NCI-H510A treated with DMSO at 0.1 percent for 48 hours (cell line): ENCODE results near the gene METAP2.
A peak's percentile ranks its signal among the peaks of the same experiment; 100 is the strongest.

ENCODE experiments used
- DNase-seq: peaks from one replicate; lab custom pipeline; 2025; lab: John Stamatoyannopoulos, UW

METAP2 gene

DNA sequence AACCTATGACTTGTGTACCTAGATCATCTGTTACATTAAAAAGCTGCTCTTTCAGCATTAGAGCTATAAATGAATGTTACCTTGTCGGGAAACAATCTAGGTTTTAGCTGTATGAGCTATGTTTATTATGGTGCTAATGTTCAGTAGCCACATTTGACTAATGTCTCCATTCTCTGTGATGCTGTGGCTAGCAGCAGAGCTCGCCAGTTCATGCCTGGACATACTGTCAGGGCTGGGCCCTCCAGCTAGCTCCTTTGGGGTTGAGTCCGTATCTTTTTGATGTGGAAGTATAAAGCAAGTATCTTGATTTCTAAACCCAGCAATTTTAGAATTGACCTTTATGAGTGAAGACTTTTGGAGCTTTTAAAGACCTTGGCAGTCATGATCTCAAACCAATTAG lies 41.2 kb downstream of the METAP2 start:
- no peak for DNase-seq

DNA sequence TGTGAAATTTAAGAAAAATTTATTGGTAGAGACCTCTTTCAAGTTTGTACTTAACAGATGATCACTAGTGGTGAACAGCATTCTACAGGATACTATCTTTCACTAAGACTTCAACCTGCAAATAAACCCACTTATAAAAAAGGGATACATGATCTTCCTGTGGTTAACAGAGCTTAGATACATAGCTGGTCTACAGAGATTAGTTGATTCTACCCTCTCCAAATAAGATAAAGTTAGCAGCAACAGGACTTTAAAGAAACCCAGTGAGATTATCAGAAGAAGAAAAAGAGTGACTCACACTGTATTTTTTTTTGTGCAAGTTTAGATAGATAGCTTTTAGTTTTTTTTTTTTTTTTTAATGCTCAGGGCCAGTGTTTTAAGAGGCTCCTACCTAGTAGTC lies 42.8 kb downstream of the METAP2 start:
- DNase-seq, result no peak

DNA sequence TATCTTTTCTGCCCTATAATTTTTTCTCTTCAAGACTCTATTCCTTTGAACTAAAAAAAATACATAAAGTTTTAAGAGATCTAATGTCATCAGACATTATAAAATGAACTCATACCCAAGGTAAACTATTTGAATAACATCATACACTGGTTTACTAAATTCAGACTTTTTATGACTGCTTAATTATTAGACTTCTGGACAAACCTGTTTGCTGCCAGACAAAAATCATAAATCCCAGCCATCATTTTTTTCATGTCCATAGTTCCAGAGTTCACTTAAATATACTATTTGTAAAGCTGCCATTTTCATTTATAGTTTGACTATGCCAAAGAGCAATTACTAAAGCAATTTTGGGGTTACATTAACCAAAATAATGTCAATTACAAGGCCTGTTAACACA lies 43.3 kb downstream of the METAP2 start:
- no peak for DNase-seq

DNA sequence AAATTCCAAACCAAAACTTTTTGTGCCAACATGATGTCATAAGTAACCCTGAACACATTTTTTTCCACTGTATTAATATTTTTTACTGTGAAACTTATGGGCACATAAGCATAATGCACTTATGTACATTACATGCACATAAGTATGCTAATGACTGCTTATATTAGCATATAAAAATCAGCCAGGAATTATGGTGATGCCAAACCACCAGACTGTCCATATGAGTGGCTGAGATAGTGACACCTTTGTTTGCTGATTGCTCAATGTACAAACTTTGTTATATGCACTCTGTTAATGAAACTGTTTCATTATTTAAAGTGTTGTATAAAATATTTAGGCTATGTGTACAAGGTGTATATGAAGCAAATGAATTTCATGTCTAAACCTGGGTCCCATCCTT lies 45.0 kb downstream of the METAP2 start:
- no peak for DNase-seq

DNA sequence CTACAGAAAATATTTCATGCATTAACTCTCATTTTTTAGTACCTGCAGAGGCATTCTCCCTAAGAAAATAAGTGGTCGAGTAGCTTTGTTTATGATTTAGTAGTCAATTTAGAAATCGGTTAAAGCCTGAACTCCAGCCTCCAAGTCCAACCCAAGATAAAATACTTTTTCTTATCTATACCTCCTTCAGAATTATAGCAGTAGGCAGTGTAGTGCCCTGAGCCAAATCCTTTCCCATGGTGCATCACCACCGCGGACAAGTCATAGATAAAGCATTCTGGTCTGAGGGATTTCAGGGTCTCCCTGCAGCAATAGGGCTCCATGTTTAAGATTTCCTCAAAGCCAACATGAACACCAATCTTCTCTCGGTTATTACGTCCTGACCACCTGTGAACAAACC lies 46.9 kb downstream of the METAP2 start:
- no peak for DNase-seq

DNA sequence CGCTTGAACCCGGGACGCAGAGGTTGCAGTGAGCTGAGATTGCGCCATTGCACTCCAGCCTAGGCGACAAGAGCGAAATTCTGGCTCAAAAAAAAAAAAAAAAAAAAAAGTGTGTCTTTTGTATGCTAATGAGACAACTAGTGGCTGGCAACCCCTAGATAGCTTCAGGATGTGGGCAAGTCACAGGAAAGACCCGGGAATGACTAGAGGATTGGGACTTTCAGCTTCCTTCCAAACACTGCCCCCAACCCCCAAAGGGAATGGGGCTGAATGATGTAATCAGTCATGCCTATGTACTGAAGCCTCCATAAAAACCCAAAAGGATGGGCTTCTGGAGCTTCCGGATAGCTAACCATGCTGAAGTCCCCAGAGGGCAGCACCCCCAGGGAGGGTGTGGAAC lies 48.7 kb downstream of the METAP2 start:
- no peak for DNase-seq

DNA sequence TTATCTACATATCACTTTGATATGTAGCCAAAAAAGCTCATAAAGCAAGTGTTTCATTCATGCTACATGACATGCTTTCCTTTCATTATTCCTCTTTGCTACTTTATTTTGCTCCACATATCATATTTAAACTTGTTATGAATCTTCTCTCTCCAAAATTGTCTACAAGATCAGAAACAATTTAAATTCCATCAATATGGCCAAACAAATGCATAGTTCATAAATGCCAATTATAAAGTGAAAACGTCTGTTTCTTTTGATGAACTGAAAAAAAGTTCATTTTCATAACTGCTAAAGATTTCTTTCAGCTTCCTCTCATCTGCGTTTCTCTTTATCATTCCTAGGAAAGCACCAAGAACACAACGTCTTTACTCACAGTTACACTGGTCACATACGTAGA lies 54.5 kb downstream of the METAP2 start:
- DNase-seq, result no peak

DNA sequence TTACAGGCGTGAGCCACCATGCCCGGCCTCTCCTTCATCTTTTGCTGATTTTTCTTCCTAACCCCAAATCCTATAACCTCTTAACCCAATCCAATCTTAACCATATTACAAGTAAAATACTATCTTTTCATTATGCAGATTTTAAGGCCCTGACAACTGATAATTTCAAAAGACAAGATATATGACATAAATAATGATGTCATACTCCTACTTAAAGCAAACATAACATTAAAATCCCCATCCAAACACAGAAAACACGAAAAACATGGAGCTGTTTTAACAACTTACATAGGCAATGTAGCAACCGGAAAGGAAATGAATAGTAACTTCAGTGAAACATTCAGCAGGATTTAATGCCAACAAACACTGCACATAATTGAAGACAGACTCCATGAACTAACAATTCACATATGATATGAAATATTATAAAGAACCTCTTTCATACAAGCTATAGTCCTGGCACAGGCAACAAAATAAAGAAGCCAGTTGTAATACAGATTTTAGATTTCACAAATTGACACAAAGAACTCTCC lies 55.8 kb downstream of the METAP2 start:
- no peak for DNase-seq

DNA sequence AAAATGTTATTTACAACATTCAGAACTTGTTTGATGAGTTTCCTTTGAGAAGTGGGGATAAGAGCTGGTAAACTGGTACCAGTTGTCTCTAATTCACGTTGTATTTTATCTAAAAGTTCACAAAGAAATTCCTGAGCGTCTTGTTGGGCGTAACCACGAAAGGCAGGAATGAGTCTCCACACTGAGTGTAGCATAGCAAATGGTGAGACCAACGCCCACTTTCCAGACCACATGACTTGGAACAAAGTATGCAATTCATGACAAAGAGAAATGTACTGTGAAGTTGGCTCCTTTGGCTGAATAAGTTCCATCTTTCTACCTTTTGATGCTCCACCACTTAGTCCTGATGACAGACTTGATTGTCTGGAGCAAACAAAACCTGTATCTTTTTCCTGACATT lies 58.9 kb downstream of the METAP2 start:
- DNase-seq, result no peak

DNA sequence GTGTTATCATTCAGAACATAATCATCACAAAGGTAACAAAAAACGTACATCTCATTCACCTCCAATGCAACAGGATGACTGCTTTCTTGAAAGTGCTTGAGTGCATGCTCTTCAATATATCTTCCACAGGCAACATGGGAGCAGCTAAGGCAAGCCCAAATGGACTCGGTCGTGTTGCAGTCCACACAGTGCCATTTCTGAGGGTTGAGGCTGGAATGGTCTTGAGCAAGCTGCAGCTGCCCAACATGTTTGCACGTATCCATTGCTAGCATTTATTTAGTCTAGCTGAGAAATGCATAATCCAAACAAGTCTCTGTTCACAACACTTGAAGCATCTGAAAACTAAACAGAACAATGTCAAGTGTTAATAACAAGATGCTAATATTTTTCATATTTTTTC lies 60.0 kb downstream of the METAP2 start:
- DNase-seq, result no peak

DNA sequence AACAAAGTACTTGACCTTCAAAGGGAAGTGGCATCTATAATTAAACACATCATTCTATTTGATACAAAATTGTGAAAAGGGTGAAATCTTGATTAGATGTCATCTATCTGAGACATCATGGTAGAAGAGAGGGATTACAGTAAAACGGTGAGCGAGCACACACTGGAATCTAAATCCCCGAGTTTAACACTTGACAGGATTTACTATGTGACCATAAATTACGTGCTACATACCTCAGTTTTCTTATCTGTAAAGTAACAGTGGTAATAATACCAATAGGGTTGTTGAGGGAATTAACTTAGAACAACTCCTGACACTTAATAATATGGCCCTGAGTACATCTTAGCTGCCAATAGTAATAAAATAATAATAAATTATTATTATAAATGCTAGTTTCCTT lies 64.1 kb downstream of the METAP2 start:
- no peak for DNase-seq

DNA sequence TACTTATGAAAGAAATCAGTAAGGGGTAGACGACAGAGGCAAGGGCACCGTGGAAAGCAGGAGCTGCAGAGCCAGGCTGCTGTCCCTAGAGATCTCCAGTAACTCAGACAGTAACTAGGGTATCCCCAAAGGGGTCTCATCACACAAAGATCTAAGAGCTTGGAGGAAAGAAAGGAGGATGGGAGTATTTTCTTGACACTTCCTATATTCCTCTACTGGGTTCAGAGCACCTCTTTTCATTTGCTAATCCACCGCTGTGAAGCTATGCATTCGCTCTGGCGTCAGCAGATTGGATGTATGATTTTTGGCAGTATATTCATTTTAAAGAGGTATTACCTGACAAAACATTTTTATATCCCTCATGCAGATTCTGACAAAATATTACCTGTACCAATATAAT lies 64.7 kb downstream of the METAP2 start:
- no peak for DNase-seq

DNA sequence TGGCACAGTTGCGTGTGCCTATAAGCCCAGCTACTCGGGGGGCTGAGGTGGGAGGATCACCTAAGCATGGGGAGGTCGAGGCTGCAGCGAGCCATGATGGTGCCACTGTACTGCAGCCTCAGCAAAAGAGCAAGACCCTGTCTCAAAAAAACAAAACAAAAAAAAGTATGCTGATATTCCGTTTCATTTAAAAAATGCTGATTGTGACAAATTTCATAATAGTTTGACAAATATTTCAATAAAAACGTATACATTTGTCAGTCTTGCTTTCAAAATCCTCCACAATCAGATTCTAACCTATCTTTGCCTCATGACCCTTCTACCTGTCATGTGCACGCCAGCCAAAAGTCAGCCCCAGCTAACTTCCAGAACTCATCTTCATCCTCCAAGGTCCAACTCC lies 67.5 kb downstream of the METAP2 start:
- DNase-seq, result no peak

DNA sequence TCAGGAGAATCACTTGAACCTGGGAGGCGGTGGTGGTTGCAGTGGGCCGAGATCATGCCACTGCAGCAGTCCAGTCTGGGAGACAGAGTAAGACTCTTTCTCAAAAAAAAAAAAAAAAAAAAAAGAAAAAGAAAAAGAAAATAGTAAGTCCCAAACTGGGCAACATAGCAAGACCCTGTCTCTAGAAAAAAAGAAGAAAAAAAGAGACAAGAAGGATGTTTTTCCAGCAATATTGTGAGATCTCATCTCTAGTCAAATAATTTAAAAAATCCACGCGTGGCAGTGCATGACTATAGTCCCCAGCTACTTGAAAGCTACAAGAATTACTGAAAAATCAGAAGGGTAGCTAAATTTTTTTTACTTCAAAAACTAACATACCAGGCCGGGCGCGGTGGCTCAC lies 69.4 kb downstream of the METAP2 start:
- DNase-seq, result no peak

DNA sequence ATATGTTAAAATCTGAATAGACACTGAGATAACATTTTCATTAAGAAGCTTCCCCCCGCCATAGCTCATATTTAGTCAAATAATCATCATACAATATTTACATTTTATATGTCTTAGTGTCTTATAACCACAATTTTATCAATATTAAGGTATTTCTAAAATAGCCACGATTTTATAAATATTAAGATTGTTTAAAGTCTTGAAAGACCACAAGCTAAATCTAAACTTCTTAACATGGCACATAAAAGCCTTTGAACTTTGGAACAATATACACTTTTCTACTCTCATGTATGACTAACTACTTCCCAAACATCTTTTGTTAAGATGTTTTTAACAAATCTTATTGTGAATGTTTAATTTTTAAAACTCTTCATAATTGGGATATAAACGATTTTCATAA lies 70.8 kb downstream of the METAP2 start:
- DNase-seq, result no peak

DNA sequence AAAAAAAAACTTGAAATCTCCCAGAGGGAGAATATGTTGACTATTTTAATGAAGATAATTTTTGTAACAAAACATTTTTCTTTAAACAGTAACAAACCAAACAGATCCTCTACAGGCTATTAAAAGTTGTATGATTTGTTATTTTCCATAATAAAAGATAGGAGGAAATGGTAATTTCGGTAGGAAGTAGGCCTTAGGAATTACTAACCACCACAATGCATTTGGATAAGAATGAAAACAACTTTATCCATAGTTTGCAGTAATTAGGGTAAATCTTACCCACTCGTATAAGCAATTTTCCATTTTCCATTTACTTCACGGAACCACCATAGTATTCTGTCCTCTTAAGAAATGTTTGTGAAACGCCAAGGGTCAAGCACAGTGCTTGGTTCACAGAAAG lies 71.4 kb downstream of the METAP2 start:
- no peak for DNase-seq

DNA sequence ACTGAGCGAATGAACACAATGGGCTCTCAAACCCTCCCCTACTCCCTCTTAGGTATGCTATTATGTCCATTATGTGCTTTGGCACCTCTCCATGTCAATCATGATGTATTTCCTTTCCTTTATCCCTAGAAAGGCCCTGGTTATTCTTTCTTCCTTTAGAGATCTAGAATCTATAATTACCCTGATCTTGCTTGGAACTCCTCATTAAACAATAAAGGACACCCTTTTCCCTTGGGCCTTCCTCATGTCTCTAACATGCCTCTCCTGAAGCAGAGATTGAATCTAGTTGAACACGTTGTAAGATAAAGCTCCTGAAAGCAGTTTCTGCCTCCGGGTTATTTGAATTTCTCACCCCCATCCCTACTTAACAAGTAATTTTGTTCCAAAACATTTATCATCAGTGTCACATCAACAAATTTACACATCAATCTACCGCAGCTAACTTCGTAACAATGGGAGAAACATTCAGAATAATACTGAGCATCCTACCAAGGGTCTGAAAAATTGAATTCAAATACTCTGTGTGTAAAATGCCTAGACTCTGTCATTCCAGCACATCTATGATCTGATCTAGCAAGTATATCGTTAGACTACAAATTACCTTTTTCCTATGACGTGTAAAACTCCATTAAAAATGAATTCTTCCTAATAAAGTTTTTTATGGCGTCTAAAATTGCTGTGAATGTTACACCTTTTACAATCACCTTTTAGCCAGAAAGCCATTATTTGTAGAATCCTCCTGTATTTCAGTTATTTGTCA lies 72.0 kb downstream of the METAP2 start:
- no peak for DNase-seq

DNA sequence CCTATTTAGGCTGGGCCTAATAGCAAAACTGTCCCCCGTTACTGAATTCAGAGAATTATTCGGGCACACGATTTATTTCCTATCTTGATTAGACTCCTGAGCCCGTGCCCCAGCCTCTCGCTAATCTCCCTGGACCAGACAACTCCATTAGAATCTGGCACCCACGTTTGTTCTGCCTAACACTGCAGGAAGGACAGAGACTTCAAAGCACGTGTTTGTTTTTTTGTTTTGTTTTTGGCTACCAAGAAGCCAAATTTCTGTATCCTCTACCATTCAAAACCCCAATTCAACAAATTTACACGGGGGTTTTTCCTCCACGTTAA lies 72.5 kb downstream of the METAP2 start:
- no peak for DNase-seq

DNA sequence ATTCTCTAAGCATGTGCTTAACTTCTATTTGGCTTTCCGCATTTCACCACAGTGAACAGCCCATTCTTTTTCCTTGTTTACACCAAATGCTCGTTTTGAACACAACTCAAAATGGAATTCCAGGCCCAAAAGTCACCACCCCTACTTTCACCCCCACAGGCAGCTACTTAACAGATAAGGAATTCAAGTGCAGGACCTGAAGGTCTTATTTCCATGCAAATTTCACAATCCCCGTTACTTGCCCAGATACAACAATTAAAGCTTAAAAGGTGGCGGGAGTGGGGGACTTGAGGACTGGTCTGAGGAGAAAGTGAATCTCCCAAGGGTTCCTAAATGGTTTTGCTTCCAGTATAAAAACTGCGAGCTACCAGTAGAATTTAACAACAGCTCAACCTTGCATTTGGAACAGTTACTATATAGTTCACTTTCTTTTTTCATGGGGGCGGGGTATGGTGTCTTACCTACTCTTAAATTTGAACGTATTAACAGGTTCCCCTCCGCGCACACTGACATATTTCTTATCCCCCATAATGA lies 73.6 kb downstream of the METAP2 start:
- DNase-seq, result no peak

DNA sequence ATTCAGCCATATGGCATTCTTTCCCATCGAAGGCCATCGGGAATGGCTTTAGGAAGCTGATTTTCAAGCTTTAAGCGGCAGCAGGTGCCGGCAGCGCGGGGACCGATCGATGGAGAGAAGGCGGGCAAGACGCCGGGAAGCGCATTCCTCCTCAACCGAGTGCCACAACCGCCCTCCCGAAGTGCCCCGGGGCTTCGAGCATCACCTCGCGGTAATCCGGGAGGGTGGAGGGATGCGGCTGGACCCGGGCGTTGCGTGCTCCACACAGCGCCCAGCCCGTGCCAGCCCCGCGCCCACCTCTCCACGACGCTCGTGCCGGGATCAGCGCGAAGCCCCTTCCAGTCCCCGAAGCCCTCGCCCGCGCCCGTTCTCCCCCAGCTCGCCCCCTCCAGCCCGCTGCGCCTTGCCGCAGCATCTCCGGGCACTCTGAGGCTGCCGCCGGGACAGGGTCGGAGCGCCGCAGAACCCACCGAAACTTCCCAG lies 74.1 kb downstream of the METAP2 start:
- DNase-seq, result no peak

DNA sequence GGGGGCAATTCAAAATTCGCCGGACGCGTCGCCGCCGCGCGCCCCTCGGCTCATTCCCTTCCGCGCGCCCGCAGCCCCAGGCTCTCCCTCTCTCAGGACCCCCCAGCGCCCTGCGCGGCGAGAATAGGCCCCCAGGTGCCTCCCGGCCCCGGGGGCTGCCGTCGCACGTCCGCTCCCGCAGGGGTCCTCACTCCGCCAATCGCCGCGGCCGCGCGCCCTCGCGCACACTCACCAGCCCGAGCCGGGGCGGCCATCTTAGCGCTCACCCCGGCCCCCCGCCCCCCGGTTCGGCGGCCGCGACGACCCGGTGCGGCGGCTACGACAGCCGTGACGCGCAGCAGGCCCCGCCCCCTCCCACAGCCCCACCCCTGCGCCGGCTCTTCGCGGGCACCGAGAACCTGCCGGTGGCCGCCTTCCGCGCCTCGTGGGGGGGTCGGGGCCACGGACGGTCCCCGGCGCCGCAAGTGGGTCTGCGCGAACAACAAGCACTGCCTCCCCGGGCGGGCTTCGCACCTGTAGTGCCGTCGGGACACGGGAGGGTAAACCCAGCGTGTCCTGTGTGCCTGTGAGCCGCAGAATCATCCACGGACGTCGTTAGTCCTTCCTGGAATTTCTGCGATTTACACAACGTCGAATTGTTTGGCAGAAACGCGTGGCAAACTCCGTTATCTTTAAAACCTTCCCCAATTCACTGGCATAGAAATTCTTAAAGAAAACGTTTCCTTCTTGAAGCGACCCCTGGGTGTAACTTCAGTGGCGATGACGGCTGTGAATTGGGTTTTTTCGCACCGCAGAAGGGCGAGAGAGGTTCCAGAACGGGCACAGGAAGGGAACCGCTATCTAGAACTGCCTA lies 74.8 kb downstream of the METAP2 start:
- peak; percentile 39 for DNase-seq

DNA sequence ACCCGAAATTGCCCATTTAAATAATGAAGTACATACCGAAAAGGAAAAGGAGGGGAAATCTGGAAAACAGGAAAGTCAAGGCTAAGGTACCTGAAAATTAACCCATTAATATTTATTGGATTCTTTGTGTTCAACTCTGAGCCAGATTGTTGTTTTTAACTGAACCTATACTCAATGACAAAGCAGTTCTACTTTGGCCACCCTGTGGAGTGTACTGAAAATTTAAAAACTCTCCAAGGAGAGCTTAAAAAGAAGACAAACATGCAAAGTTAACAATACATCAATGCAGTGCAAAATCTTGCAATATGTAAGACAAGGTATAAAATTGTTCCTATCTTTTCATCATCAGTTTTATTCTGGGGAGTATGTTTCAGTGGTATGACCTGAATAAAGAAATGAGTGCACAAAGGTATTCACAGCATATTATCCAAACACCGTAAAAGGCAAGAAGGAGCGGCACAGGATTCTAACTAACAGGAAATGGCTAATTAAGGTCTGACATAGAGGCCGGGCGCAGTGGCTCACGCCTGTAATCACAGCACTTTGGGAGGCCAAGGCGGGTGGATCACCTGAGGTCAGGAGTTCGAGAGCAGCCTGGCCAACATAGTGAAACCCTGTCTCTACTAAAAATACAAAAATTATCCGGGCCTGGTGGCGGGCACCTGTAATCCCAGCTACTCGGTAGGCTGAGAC lies 75.6 kb downstream of the METAP2 start:
- peak; percentile 37 for DNase-seq
